Neural progenitor cell (in vitro differentiated cells): ENCODE data around the gene TEDDM1. TPM values are rescaled to one million over a fixed set of nuclear protein-coding genes. Genes with fewer than 3 reads are reported as not detected.

Experiments used
- DNase-seq: peaks from one replicate; pipeline ENCODE4 v3.0.0-alpha.2; 2016; ENCODE audit warnings: low spot score
- H2AFZ ChIP-seq: fragments of 200-600 bp; sonication (generic); replicated peaks from 2 replicates; pipeline ENCODE4 v1.6.1; 2016; ENCODE audit warnings: antibody characterized with exemption
- H3F3A ChIP-seq: fragments of 200-600 bp; sonication (generic); 2 replicates; pipeline ENCODE4 v1.6.1; 2016; ENCODE audit warnings: antibody characterized with exemption, low read depth
- H3K27ac ChIP-seq: fragments of 200-600 bp; sonication (generic); 2 replicates; pipeline ENCODE4 v1.5.1; 2016; ENCODE audit warnings: mild to moderate bottlenecking
- H3K27me3 ChIP-seq: fragments of 200-600 bp; sonication (generic); 2 replicates; pipeline ENCODE4 v1.6.1; 2016; ENCODE audit warnings: mild to moderate bottlenecking, moderate library complexity
- H3K36me3 ChIP-seq: fragments of 200-600 bp; sonication (generic); 2 replicates; pipeline ENCODE4 v1.5.1; 2016
- H3K4me1 ChIP-seq: fragments of 200-600 bp; sonication (generic); 2 replicates; pipeline ENCODE4 v1.6.1; 2016; ENCODE audit warnings: mixed run types
- H3K4me2 ChIP-seq: fragments of 200-600 bp; sonication (generic); 2 replicates; pipeline ENCODE4 v1.6.1; 2016
- H3K4me3 ChIP-seq: fragments of 200-600 bp; sonication (generic); 2 replicates; pipeline ENCODE4 v1.5.1; 2016
- H3K79me2 ChIP-seq: fragments of 200-600 bp; sonication (generic); 2 replicates; pipeline ENCODE4 v1.6.1; 2016; ENCODE audit warnings: low read depth
- H3K9ac ChIP-seq: fragments of 200-600 bp; sonication (generic); 2 replicates; pipeline ENCODE4 v1.6.1; 2016
- H3K9me3 ChIP-seq: fragments of 200-600 bp; sonication (generic); 2 replicates; pipeline ENCODE4 v1.5.1; 2016; ENCODE audit warnings: low read depth
- H4K20me1 ChIP-seq: fragments of 200-600 bp; sonication (generic); 2 replicates; pipeline ENCODE4 v1.6.1; 2016; ENCODE audit warnings: low read depth
- H3K27ac Mint-ChIP-seq: 3 replicates; pipeline ENCODE4 v1.8.0; 2021; ENCODE audit warnings: mixed read lengths
- H3K27me3 Mint-ChIP-seq: 2 replicates; pipeline ENCODE4 v1.8.0; 2022; ENCODE audit warnings: low read depth, mild to moderate bottlenecking, inconsistent platforms, moderate library complexity, mixed read lengths; ENCODE audit not compliant: insufficient read depth
- H3K36me3 Mint-ChIP-seq: 3 replicates; pipeline ENCODE4 v1.8.0; 2021; ENCODE audit warnings: mixed read lengths
- H3K4me1 Mint-ChIP-seq: 3 replicates; pipeline ENCODE4 v1.8.0; 2021; ENCODE audit warnings: mixed read lengths
- H3K4me3 Mint-ChIP-seq: 3 replicates; pipeline ENCODE4 v1.8.0; 2021; ENCODE audit warnings: mild to moderate bottlenecking, moderate library complexity, mixed read lengths
- H3K9me3 Mint-ChIP-seq: 3 replicates; pipeline ENCODE4 v1.8.0; 2020; ENCODE audit warnings: mixed read lengths
- EZH2 ChIP-seq: fragments of 200-600 bp; sonication (generic); IDR thresholded peaks from 2 replicates; pipeline ENCODE4 v1.6.1; 2017; ENCODE audit warnings: antibody characterized with exemption, mild to moderate bottlenecking, moderate library complexity
- EZH2phosphoT487 ChIP-seq: fragments of 200-600 bp; sonication (generic); IDR thresholded peaks from 2 replicates; pipeline ENCODE4 v1.6.1; 2017; ENCODE audit warnings: antibody characterized with exemption
- total RNA-seq: library from RNA; depleted of rRNA; stranded (reverse); fragments of >200 nt; gene quantifications from 2 replicates; pipeline ENCODE4 v1.2.3, GENCODE V29; 2015; ENCODE audit warnings: low replicate concordance
- TF ChIP-seq, protein P1 (sequence below): fragments of 200-600 bp; sonication (generic); IDR thresholded peaks from 2 replicates; pipeline ENCODE4 v1.5.1; 2017; ENCODE audit warnings: antibody characterized with exemption, mild to moderate bottlenecking

The TEDDM1 gene
- total RNA-seq, 1 donor from 2014 or later: not detected

DNA sequence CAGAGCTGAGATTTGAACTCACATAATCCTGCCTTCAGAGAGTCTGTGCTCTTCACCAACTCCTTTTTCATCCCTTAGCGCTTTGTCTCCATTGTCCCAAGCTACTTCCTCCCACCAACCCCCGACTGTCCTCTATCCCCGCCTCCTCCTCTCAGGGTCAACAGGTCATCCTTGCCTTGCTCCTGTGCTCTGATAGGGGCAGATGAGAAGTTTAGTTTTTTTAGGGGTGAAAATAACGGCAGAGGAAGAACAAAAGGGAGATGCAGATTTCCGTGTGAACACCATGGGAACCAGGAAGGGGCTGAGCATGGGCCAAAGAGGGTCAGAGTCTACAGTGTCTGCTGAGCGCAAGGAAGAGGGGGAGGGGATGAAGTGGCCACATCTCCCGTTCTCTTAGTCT lies 40.8 kb downstream of the TEDDM1 start:
- Histone ChIP-seq H3K36me3 (no peaks in the 10 kb centered on the region), H3K27me3 (no peaks in the 10 kb centered on the region), H4K20me1 (no peaks in the 10 kb centered on the region), H3K4me2 (peak overlapping the region; percentile 57), H3K79me2 (no peaks in the 10 kb centered on the region), H3F3A (peaks cover 34% of the 10 kb centered on the region), H3K4me1 (peaks cover 55% of the 10 kb centered on the region), H3K9ac (no peak overlapping the region), H3K9me3 (no peaks in the 10 kb centered on the region), H3K27ac (no peak overlapping the region), H2AFZ (no peak overlapping the region), H3K4me3 (no peak overlapping the region)
- TF ChIP-seq EZH2phosphoT487 (no peak), EZH2 (no peak)
- TF ChIP-seq, protein P1, sequence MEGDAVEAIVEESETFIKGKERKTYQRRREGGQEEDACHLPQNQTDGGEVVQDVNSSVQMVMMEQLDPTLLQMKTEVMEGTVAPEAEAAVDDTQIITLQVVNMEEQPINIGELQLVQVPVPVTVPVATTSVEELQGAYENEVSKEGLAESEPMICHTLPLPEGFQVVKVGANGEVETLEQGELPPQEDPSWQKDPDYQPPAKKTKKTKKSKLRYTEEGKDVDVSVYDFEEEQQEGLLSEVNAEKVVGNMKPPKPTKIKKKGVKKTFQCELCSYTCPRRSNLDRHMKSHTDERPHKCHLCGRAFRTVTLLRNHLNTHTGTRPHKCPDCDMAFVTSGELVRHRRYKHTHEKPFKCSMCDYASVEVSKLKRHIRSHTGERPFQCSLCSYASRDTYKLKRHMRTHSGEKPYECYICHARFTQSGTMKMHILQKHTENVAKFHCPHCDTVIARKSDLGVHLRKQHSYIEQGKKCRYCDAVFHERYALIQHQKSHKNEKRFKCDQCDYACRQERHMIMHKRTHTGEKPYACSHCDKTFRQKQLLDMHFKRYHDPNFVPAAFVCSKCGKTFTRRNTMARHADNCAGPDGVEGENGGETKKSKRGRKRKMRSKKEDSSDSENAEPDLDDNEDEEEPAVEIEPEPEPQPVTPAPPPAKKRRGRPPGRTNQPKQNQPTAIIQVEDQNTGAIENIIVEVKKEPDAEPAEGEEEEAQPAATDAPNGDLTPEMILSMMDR: no peak
- Mint-ChIP-seq H3K4me1 (peaks cover 60% of the 10 kb centered on the region), H3K9me3 (peaks cover 2% of the 10 kb centered on the region), H3K4me3 (peak overlapping the region; percentile 12), H3K27me3 (peaks cover 11% of the 10 kb centered on the region), H3K36me3 (no peaks in the 10 kb centered on the region), H3K27ac (peak overlapping the region; percentile 24)
- DNase-seq: peak; percentile 77

DNA sequence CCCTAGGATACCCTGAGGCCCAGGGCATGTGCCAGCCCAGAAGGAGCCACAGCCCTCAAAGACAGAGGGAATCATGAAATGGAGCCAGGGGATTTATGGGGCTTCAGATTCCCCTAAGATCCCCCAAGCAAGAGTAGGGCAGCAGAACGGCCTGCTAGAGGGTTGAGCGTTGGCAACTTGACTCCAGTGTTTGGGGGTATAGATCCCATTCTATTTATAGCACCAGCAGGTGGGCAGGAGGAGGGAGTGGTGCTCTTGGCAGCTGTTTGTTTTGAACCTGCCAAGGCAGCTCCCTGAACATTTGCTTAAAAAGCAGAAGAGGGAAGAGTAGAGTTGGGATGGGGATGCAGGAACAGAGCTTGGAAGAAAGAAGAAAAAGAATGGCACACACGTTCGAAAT lies 42.6 kb downstream of the TEDDM1 start:
- DNase-seq: peak; percentile 18
- Histone ChIP-seq H3K27me3 (no peaks in the 10 kb centered on the region), H4K20me1 (no peaks in the 10 kb centered on the region), H3K36me3 (no peaks in the 10 kb centered on the region), H3K79me2 (no peaks in the 10 kb centered on the region), H3F3A (peaks cover 34% of the 10 kb centered on the region), H3K4me2 (peak overlapping the region; percentile 28), H3K4me1 (peaks cover 50% of the 10 kb centered on the region), H3K9me3 (no peaks in the 10 kb centered on the region), H3K9ac (no peak overlapping the region), H2AFZ (no peak overlapping the region), H3K27ac (peak overlapping the region; percentile 22), H3K4me3 (no peak overlapping the region)
- Mint-ChIP-seq H3K9me3 (peaks cover 2% of the 10 kb centered on the region), H3K36me3 (no peaks in the 10 kb centered on the region), H3K4me3 (no peak overlapping the region), H3K4me1 (peaks cover 50% of the 10 kb centered on the region), H3K27me3 (peaks cover 13% of the 10 kb centered on the region), H3K27ac (peak overlapping the region; percentile 90)
- TF ChIP-seq EZH2phosphoT487 (no peak), EZH2 (no peak)
- TF ChIP-seq, protein P1: no peak

DNA sequence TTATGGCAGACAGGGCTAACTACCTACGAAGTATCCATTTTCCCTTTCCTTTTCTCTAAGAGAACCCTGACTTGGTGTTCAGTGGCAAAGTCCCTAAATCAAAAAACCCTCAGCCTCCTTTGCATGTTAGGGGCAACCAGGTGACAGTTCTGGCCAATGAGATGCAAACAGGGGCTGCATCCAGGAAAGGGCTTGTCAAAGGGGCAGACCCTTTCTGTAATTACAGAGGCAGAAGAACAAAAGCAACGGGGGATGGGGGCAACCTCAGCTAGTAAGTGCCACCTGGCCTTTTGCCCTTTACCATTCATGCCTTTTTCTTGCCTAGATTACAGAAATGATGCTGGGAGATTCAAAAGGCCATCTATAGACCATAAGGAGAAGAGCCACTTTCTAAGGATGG lies 43.3 kb downstream of the TEDDM1 start:
- TF ChIP-seq EZH2phosphoT487 (no peak), EZH2 (no peak)
- TF ChIP-seq, protein P1: no peak
- Histone ChIP-seq H3K4me3 (peak overlapping the region; percentile 4), H3K4me2 (peak overlapping the region; percentile 28), H3K4me1 (peaks cover 47% of the 10 kb centered on the region), H3K9me3 (no peaks in the 10 kb centered on the region), H2AFZ (no peak overlapping the region), H3K27ac (peak overlapping the region; percentile 22), H4K20me1 (no peaks in the 10 kb centered on the region), H3K9ac (no peak overlapping the region), H3K27me3 (no peaks in the 10 kb centered on the region), H3K79me2 (no peaks in the 10 kb centered on the region), H3F3A (peaks cover 29% of the 10 kb centered on the region), H3K36me3 (no peaks in the 10 kb centered on the region)
- Mint-ChIP-seq H3K4me3 (no peak overlapping the region), H3K27me3 (peaks cover 11% of the 10 kb centered on the region), H3K36me3 (no peaks in the 10 kb centered on the region), H3K9me3 (peaks cover 2% of the 10 kb centered on the region), H3K27ac (peak overlapping the region; percentile 27), H3K4me1 (peaks cover 45% of the 10 kb centered on the region)
- DNase-seq: peak; percentile 74
